GM18517 (cell line): ENCODE measurements around the gene BOLA2B.
"Not testable (repeated sequence)": the region's sequence is repeated elsewhere in the genome, so short reads cannot be mapped to it uniquely, and the experiment has no call there.

Experiments used
- ATAC-seq: cut with Tn5 transposase; IDR thresholded peaks from one replicate; pipeline ENCODE4 v1.9.1; 2021; ENCODE audit warnings: mild to moderate bottlenecking, moderate library complexity; ENCODE audit not compliant: unreplicated experiment

BOLA2B gene

GRCh38 chr16:30193615-30194014 lies at the start of gene BOLA2B, which contains the start of gene SLX1A:
TSS of gene BOLA2B (minus strand) at chr16:30193666. CDS start at chr16:30193595, 71 bp downstream.
TSS of gene SLX1A (plus strand) at chr16:30193875. CDS start at chr16:30194085, 210 bp downstream.
- ATAC-seq, result peak; percentile 89

GRCh38 chr16:30217082-30217481 lies 23.6 kb upstream of the BOLA2B start:
- ATAC-seq, result not testable (repeated sequence)

DNA sequence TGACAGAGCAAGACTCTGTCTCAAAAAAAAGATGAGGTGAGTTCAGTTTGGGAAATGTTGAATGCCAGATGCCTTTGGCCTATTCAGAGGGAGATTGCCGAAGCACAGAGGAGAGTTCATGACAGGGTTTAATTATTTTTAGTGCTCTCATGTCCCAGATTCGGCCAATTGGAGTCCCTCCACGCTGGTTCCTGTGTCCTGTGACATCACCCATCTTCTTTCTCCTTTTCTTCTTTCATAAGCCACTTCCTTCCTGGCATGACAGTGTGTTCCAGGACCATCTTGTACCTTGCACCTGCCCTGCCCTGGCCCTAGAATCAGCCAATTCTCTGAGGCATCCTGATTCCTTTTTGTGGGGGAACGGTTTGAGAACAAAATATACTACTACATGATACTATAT lies 17.9 kb upstream of the BOLA2B start:
- ATAC-seq, result not testable (repeated sequence)

DNA sequence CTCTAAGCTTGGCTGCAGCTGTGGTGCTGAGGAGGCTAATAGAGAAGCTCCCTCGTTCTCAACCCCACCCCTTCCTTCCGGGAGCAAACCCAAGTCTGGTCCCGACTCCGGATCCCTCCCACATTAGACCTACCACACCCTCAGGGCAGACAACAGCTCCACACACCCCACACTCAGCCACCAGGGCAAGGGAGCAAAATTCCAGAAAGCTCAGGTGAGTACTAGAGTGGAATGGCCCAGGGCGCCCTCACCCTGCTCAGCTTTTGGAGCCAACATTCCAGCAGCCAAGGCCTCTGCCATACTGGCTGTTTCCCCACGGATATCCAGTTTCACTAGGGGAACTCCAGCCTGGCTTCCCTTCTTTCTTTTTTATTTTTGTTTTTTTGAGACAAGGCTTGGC lies 15.6 kb upstream of the BOLA2B start:
- ATAC-seq, result not testable (repeated sequence)

DNA sequence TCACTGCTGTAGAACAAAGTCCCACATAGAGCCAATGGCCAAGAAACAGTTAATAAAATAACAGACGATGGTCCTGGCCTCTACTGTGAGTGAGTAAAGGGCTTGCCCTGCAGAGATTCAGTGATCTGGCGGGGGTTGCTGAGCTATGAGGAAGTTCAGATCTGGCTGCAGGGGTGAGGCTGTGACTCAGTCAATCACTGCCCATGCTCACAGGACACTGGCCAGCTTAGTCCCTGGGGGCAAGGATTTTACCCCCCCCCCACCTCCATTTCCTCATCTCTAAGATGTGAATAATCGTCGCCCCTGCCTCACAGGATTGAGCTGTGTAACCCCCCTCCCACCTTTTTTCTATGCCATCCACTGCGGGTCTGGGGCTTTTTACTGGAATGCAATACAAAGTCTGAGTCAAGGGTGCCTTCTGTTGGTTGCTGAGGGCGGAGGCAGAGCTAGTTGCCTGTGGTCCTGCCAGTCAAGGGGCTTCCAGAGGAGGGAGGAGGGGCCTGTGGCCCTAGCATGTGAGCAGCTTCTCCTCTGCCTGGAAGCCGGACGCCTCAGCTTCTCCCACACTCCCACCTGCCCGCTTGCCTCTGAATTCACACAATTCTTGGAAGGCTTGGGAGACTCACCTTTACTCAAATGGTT lies 13.7 kb upstream of the BOLA2B start:
- ATAC-seq, result not testable (repeated sequence)

DNA sequence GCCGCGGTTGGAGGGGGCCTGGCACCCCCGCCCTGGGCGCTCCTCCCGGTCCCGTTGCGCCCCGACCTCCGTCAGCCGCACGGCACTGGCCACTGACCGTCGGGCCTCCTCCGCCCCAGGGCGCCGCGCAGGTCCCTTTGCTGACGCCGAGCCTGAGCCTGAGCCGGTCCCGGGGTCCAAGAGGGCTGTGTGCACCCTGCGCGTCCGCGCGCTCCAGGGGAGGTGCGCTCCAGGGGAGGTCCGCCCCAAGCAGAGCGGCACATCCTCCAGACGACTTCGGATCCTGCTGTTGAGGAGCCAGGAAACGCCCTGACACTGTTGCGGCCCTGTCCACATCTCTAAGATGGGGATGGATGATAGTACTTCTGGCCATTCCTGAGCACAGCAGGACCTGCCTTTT lies 12.8 kb upstream of the BOLA2B start:
- ATAC-seq, result not testable (repeated sequence)

GRCh38 chr16:30205541-30206236 lies 12.2 kb upstream of the BOLA2B start:
- ATAC-seq, result not testable (repeated sequence)

DNA sequence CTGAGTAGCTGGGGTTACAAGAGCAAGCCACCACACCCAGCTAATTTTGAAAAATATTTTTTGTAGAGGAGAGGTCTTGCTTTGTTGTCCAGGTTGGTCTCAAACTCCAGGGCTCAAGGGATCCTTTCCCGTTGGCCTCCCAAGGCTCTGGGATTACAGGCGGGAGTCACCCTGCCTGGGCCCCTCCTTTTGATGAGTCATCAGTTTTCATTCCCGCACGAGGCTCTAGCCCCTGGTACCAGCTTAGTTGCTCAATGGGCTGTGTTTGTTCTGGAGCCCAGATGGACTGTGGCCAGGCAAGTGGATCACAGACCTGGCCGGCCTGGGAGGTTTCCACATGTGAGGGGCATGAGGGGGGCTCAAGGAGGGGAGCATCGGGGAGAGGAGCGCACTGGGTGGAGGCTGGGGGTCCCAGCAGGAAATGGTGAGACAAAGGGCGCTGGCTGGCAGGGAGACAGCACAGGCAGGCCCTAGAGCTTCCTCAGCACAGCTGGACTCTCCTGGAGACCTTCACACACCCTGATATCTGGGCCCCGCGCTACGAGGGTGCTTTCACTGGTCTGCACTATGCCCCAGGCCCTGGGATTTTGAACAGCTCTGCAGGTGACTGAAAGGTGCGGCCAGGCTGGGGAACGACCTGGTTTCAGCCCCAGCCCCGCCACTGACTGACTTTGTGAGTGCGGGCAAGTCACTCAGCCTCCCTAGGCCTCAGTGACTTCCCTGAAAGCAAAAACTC lies 6.3 kb upstream of the BOLA2B start:
- ATAC-seq, result not testable (repeated sequence)

GRCh38 chr16:30199049-30199448 lies 5.6 kb upstream of the BOLA2B start, which contains the start of gene SULT1A3:
TSS of gene SULT1A3 (plus strand) at chr16:30199255. CDS start at chr16:30200729, 1,474 bp downstream.
- not testable (repeated sequence) for ATAC-seq

GRCh38 chr16:30197001-30197400 lies 3.5 kb upstream of the BOLA2B start:
- ATAC-seq, result not testable (repeated sequence)

DNA sequence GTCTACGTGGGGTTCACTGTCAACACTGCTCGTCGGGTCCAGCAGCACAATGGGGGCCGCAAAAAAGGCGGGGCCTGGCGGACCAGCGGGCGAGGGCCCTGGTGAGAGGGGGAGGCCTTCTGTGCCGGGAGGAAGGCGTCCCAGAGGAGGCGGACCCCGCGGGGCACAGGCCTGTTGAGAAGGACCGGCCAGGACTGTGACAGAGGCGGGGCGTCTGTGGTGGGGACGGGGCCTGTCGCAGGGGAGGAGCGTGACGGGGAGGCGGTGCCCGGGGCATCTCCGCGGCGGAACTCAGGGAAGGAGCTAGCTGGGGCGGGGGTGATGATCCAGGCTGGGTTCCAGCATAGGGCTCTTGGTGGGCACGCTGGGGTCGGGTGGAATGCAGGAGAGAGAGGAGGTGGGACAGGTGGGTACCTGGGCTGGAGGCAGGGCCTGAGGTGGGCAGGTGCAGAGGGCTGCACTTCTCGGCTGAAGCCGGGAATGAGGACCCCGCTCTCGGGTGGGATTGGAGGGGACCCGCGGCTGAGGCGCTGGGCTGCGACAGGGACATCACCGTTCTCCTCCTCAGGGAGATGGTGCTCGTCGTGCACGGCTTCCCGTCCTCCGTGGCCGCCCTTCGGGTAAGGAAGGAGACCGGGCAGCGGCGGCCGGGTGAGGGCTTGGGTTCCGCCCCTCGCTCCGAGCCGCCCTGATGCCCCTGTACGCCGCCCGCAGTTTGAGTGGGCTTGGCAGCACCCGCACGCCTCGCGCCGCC lies 883 bp upstream of the BOLA2B start:
- peak; percentile 40 for ATAC-seq

DNA sequence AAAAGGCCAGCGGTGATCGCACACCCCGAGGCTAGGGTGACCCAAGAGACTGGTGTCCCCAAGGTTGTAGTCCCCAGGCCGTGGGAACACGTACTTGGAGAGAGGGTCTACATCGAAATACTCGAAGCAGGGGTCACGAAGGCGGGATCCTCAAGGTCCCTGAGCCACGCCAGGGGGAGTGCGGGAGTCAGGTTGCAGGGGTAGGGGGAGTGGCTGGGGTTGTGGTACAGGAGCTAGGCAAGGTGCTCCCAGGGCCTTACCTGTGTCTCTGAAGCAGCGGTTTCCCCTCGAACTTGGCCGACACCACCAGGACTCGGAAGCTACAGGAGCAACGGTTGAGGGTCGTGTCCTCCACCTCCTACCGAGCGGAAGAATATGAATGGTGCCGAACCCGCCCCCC lies 368 bp downstream of the BOLA2B start:
- peak; percentile 1 for ATAC-seq

- not testable (repeated sequence) for ATAC-seq
These were observed 2.3 kb downstream of the BOLA2B start for GRCh38 chr16:30191158-30191557.

DNA sequence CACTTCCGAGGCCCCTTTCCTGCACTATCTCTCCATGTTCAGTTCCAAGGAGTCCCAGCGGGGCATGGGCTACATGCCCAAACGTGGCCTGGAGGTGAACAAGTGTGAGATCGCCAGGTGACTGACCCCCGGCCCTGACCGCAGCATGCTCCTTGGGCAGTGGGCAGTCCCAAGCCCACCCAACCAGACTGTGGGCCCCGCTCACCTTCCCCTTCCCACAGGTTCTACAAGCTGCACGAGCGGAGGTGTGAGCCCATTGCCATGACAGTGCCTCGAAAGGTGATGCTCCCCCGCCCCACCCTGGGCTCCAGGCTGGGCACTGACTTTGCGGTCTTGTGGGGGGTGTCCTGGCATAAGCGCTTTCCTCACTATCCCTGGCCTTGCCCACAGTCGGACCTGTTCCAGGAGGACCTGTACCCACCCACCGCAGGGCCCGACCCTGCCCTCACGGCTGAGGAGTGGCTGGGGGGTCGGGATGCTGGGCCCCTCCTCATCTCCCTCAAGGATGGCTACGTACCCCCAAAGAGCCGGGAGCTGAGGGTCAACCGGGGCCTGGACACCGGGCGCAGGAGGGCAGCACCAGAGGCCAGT lies 5.4 kb downstream of the BOLA2B start:
- ATAC-seq, result no peak

- ATAC-seq, result no peak
These were observed 6.0 kb downstream of the BOLA2B start for GRCh38 chr16:30187556-30187865.

DNA sequence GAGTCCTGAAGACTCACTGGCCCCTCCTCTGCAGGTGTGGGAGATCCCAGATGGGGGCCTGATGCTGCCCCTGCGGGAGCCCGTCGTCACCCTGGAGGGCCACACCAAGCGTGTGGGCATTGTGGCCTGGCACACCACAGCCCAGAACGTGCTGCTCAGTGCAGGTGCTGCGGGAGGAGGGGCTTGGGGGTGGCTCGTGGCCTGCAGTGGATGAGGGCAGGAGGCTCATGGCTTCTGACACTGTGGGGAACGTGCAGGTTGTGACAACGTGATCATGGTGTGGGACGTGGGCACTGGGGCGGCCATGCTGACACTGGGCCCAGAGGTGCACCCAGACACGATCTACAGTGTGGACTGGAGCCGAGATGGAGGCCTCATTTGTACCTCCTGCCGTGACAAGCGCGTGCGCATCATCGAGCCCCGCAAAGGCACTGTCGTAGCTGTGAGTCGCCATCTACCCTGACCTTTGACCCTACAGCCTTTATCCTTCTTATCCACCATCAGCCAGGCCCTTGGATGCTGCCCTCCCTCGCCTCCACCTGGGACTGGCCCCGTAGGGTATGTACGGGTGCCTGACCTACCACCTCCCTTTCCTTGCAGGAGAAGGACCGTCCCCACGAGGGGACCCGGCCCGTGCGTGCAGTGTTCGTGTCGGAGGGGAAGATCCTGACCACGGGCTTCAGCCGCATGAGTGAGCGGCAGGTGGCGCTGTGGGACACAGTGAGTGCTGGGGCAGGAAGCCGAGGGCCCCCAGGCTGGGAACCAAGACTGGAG lies 6.5 kb downstream of the BOLA2B start:
- no peak for ATAC-seq

GRCh38 chr16:30186444-30186781 lies 7.1 kb downstream of the BOLA2B start:
- no peak for ATAC-seq

GRCh38 chr16:30185683-30186421 lies 7.6 kb downstream of the BOLA2B start:
- peak; percentile 42 for ATAC-seq
